ENCODE data around the gene PROX2. TPM values are rescaled to one million over a fixed set of nuclear protein-coding genes. Genes with fewer than 3 reads are reported as not detected.
A peak's percentile ranks its signal among the peaks of the same experiment; 100 is the strongest.

PROX2 gene
- total and polyA plus RNA-seq, 10 donors: 0.06 to 0.43 (median 0.25) TPM; not detected in 6

DNA sequence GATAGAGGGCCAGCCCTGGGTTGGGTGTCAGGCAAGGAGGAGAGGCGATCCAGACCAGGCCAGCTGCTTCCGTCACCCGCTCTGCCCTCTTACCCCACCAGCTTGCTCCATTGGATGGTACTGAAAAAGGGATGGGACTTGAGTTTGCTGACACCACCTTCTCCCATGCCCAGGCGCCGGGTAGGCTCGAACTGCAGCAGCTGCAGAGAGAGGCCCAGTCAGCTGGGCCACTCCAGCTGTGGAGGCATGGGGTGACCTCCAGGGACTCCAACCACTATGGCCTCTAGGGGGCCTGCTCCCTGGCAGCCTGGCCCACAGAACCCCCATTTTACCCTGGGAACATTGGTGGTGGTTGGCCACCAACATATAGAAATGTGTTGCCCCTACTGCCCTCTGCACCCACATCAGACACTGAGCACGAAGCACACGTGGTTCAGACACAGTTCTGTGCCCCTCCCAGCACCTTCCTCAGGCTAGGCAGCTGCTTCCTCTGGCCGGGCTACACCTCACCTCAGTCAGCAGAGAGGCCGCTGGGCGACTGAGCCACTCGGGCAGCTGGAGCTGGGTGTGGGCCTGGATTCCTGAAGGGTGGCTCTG, 31.1 kb upstream of the PROX2 start:
- intact Hi-C loops (cut with DNase I; ENCODE audit: low total_unique reads): loop anchor here (5.0 kb wide), 1 partner anchor 45 kb away; no protein-coding TSS in a partner anchor
- 53 to 84% (median 59%) methylated on average over 5 to 12 of the region's 12 CpGs for WGBS, 5 donors
- Histone ChIP-seq H3K36me3 (peaks cover 0 to 49% (median 25%) of the 10 kb centered on the region in 6 donors), H3K27ac (peak overlapping the region in 6 of 8 donors; percentile 6 to 60 (median 42)), H3K4me1 (peaks cover 4 to 56% (median 28%) of the 10 kb centered on the region in 6 donors), H3K27me3 (replicated peaks in 1 of 7) (no peaks in the 10 kb centered on the region), H3K9me3 (no peaks in the 10 kb centered on the region), H3K4me3 (no peak overlapping the region)
- peak; percentile 55 for DNase-seq
- TF ChIP-seq, protein P1, sequence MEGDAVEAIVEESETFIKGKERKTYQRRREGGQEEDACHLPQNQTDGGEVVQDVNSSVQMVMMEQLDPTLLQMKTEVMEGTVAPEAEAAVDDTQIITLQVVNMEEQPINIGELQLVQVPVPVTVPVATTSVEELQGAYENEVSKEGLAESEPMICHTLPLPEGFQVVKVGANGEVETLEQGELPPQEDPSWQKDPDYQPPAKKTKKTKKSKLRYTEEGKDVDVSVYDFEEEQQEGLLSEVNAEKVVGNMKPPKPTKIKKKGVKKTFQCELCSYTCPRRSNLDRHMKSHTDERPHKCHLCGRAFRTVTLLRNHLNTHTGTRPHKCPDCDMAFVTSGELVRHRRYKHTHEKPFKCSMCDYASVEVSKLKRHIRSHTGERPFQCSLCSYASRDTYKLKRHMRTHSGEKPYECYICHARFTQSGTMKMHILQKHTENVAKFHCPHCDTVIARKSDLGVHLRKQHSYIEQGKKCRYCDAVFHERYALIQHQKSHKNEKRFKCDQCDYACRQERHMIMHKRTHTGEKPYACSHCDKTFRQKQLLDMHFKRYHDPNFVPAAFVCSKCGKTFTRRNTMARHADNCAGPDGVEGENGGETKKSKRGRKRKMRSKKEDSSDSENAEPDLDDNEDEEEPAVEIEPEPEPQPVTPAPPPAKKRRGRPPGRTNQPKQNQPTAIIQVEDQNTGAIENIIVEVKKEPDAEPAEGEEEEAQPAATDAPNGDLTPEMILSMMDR (IDR thresholded peaks at IDR 0.05 in 8 of 11, conservative IDR thresholded peaks at IDR 0.05 in 3 of 11): peak in 3 of 11 experiments; percentile 4 to 28 (median 6)
- TF ChIP-seq POLR2AphosphoS5 (IDR thresholded peaks at IDR 0.05) (peak in 2 of 3 donors; percentile 33 to 62), POLR2A (IDR thresholded peaks at IDR 0.05) (no peak)

DNA sequence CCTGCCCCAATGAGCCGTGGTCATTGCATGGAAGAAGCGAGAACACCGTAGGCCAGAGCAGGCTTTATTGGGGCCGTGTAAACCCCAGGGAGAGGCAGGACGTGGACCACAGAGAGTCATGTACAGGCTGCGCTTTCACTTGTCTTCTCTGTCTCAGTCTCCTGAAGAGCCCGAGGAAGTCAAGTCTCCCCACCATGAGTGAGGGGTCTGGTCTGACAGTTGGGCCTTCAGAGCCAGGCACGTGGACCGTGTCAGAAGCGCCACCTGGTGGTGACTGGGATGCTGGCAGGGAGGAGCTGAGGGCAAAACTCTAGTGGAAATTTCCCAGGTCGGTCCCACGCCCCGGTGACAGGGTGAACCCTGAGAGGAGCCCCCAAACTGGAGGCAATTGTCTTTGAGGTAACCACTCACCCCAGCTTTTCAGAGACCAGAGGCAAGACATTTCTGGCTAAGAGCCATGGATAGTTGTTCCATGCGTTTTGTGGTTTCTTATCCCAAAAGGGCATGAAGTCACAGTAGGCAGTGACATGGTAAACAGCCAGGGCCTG, 29.7 kb upstream of the PROX2 start:
- Histone ChIP-seq H3K36me3 (peaks cover 6 to 62% (median 39%) of the 10 kb centered on the region in 6 donors), H3K27me3 (replicated peaks in 1 of 7) (no peaks in the 10 kb centered on the region), H3K4me1 (peaks cover 4 to 53% (median 28%) of the 10 kb centered on the region in 6 donors), H3K27ac (peak overlapping the region in 4 of 8 donors; percentile 9 to 60 (median 28)), H3K4me3 (no peak overlapping the region), H3K9me3 (no peaks in the 10 kb centered on the region)
- 46 to 77% (median 46%) methylated on average over 7 to 14 of the region's 14 CpGs for WGBS, 5 donors
- no peak for TF ChIP-seq POLR2A (IDR thresholded peaks at IDR 0.05)
- TF ChIP-seq, protein P1 (IDR thresholded peaks at IDR 0.05 in 8 of 11, conservative IDR thresholded peaks at IDR 0.05 in 3 of 11): peak; percentile 75 to 97 (median 94)
- TF ChIP-seq POLR2AphosphoS5 (IDR thresholded peaks at IDR 0.05): peak; percentile 64 to 73 (median 66)
- peak; percentile 93 for DNase-seq
- intact Hi-C loops (cut with DNase I; ENCODE audit: low total_unique reads): loop anchor here (5.0 kb wide), 1 partner anchor 43 kb away; no protein-coding TSS in a partner anchor

DNA sequence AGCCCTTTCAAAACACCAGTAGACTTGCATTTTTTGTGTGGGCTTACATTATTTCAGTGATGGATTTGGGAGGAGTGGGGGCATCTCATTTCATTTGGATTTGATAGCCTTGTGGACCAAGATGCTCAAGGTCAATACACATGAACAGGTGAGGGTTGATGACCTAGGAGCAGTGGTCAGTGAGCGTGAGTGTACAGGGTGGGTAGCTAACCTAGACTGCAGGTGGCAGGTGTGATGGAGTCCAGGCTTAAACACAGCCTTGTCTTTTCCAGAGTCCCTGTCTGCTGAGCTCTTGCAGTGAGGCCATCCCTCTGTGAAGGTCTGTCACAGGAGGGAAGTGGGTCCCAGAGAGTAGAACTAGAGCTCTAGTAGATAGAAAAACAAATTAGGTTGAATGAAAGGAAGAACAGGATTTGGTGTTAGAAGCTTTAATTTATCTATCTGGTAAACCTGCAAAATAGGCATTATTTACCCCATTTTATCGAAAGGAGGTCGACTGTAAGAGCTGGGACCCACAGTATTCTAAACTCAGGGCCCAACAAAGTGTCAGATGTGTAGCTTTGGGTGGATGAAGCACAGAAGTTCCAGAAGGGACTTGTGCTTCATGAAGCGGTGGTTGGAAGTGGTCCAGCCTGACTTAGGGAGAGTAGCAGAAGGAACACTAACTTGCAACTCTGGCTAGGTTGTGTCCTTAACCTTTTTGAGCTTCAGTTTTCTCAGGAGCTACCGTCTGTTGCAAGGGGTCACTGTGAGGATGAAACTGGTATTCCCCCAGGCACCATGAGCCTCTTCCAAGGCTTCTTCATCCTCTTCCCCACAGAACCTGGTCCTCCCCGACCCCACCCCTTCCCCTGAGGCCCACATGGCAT, 28.9 kb upstream of the PROX2 start:
- TF ChIP-seq POLR2AphosphoS5 (IDR thresholded peaks at IDR 0.05) (no peak), POLR2A (IDR thresholded peaks at IDR 0.05) (no peak)
- TF ChIP-seq, protein P1 (IDR thresholded peaks at IDR 0.05 in 8 of 11, conservative IDR thresholded peaks at IDR 0.05 in 3 of 11): no peak
- peak overlapping the region in 2 of 8 donors; percentile 38 to 60 for H3K27ac ChIP-seq
- intact Hi-C loops (cut with DNase I; ENCODE audit: low total_unique reads): loop anchor here (5.0 kb wide), 1 partner anchor 43 kb away; no protein-coding TSS in a partner anchor
- H3K4me1 ChIP-seq: peaks cover 4 to 50% (median 28%) of the 10 kb centered on the region in 6 donors
- peaks cover 8 to 70% (median 47%) of the 10 kb centered on the region in 6 donors for H3K36me3 ChIP-seq
- H3K9me3 ChIP-seq: no peaks in the 10 kb centered on the region
- 83 to 91% (median 90%) methylated on average over 6 of the region's 6 CpGs for WGBS, 5 donors
- no peak for DNase-seq
- no peaks in the 10 kb centered on the region for H3K27me3 ChIP-seq (replicated peaks in 1 of 7)
- no peak overlapping the region for H3K4me3 ChIP-seq

Measured in spleen (tissue), 11 donors.